PC-3 (cell line): ENCODE results near the gene TIE1. TPM values are rescaled to one million over a fixed set of nuclear protein-coding genes. Genes with fewer than 3 reads are reported as not detected.

Source experiments
- ATAC-seq: fragments of 200-7000 bp; cut with Tn5 transposase; 2 replicates; pipeline ENCODE4 v1.9.1; 2020; ENCODE audit warnings: mild to moderate bottlenecking, moderate library complexity
- BruUV-seq: library from RNA; stranded (reverse); fragments of 400-500 nt; replicated peaks from 2 replicates; lab custom pipeline; 2021; lab: Mats Ljungman, UMichigan
- CTCF ChIA-PET: fragments of 300-600 bp; sonication (Branson Sonifier 250); formaldehyde crosslinking; loops from one replicate; lab custom pipeline; 2022; ENCODE audit warnings: antibody characterized with exemption; lab: Charles Lee
- POLR2A ChIA-PET: fragments of 300-600 bp; sonication (Branson Sonifier 250); formaldehyde crosslinking; loops from one replicate; lab custom pipeline; 2022; ENCODE audit warnings: antibody characterized with exemption; ENCODE audit not compliant: unreplicated experiment; lab: Charles Lee
- DNase-seq: peaks from one replicate; pipeline ENCODE4 v3.0.0-alpha.2; 2015
- H2AFZ ChIP-seq: fragments of 300-600 bp; sonication (generic); 2 replicates; pipeline ENCODE4 v1.6.0; 2016; ENCODE audit warnings: antibody characterized with exemption, low read length
- H3F3A ChIP-seq: fragments of 300-600 bp; sonication (generic); one replicate; pipeline ENCODE4 v1.6.0; 2017; ENCODE audit warnings: antibody characterized with exemption, low read length, control low read depth, mild to moderate bottlenecking; ENCODE audit not compliant: unreplicated experiment
- H3K27ac ChIP-seq: fragments of 300-600 bp; sonication (generic); 2 replicates; pipeline ENCODE4 v1.5.1; 2016; ENCODE audit warnings: mild to moderate bottlenecking, low read length
- H3K27me3 ChIP-seq: fragments of 300-600 bp; sonication (generic); 2 replicates; pipeline ENCODE4 v1.6.1; 2016; ENCODE audit warnings: low read length, mixed read lengths
- H3K36me3 ChIP-seq: fragments of 300-600 bp; sonication (generic); 2 replicates; pipeline ENCODE4 v1.6.1; 2016; ENCODE audit warnings: low read depth, mixed run types, low read length, mixed read lengths
- H3K4me1 ChIP-seq: fragments of 300-600 bp; sonication (generic); 2 replicates; pipeline ENCODE4 v1.5.1; 2016; ENCODE audit warnings: low read length; ENCODE audit not compliant: insufficient read depth
- H3K4me2 ChIP-seq: fragments of 300-600 bp; sonication (generic); 2 replicates; pipeline ENCODE4 v1.6.0; 2016; ENCODE audit warnings: low read length
- H3K4me3 ChIP-seq: fragments of 300-600 bp; sonication (generic); 2 replicates; pipeline ENCODE4 v1.5.1; 2016; ENCODE audit warnings: mild to moderate bottlenecking, low read length, mixed read lengths
- H3K79me2 ChIP-seq: fragments of 300-600 bp; sonication (generic); 2 replicates; pipeline ENCODE4 v1.6.1; 2017; ENCODE audit warnings: low read length, mixed read lengths
- H3K9ac ChIP-seq: fragments of 300-600 bp; sonication (generic); 2 replicates; pipeline ENCODE4 v1.6.0; 2016; ENCODE audit warnings: mild to moderate bottlenecking, low read length
- H3K9me2 ChIP-seq: fragments of 300-600 bp; sonication (generic); replicated peaks from 2 replicates; pipeline ENCODE4 v1.6.1; 2016; ENCODE audit warnings: mixed run types, low read length, mixed read lengths
- H3K9me3 ChIP-seq: fragments of 300-600 bp; sonication (generic); 2 replicates; pipeline ENCODE4 v1.6.1; 2016; ENCODE audit warnings: low read length, mixed read lengths
- H4K20me1 ChIP-seq: fragments of 300-600 bp; sonication (generic); 2 replicates; pipeline ENCODE4 v1.6.1; 2016; ENCODE audit warnings: low read length, mixed read lengths
- EZH2 ChIP-seq: fragments of 300-600 bp; sonication (generic); IDR thresholded peaks from one replicate; pipeline ENCODE4 v1.6.1; 2017; ENCODE audit warnings: antibody characterized with exemption, mild to moderate bottlenecking, low read length; ENCODE audit not compliant: unreplicated experiment
- EZH2phosphoT487 ChIP-seq: fragments of 300-600 bp; sonication (generic); IDR thresholded peaks from 2 replicates; pipeline ENCODE4 v1.6.1; 2018; ENCODE audit warnings: mild to moderate bottlenecking, antibody characterized with exemption, low read length, borderline replicate concordance
- intact Hi-C: fragments of 100-400 bp; cut with micrococcal nuclease; formaldehyde crosslinking; loops from 2 replicates; pipeline ENCODE4 v1.9.0; 2023
- total RNA-seq: library from RNA; depleted of rRNA; stranded (reverse); fragments of >200 nt; gene quantifications from 2 replicates; pipeline ENCODE4 v1.2.3, GENCODE V29; 2014
- TF ChIP-seq, protein P1 (sequence below): fragments of 300-600 bp; sonication (generic); conservative IDR thresholded peaks from 2 replicates; pipeline ENCODE4 v1.5.1; 2017; ENCODE audit warnings: antibody characterized with exemption, low read depth, mild to moderate bottlenecking, low read length

TIE1 gene
- total RNA-seq, 1 experiment from 2014 or later = 1.5 TPM

- no peaks in the 10 kb centered on the region for H3F3A ChIP-seq
- ChIA-PET POLR2A (no interaction called here), CTCF (no interaction called here)
- no peak overlapping the region for H3K9ac ChIP-seq
- no peak overlapping the region for H3K4me3 ChIP-seq
- H3K9me3 ChIP-seq = no peaks in the 10 kb centered on the region
- H3K36me3 ChIP-seq = no peaks in the 10 kb centered on the region
- H3K4me1 ChIP-seq = peaks cover 16% of the 10 kb centered on the region
- H2AFZ ChIP-seq = no peak overlapping the region
- no peak for ATAC-seq
- no peak overlapping the region for H3K4me2 ChIP-seq
- intact Hi-C loops = no loop called here
- H4K20me1 ChIP-seq = no peaks in the 10 kb centered on the region
- TF ChIP-seq, protein P1, sequence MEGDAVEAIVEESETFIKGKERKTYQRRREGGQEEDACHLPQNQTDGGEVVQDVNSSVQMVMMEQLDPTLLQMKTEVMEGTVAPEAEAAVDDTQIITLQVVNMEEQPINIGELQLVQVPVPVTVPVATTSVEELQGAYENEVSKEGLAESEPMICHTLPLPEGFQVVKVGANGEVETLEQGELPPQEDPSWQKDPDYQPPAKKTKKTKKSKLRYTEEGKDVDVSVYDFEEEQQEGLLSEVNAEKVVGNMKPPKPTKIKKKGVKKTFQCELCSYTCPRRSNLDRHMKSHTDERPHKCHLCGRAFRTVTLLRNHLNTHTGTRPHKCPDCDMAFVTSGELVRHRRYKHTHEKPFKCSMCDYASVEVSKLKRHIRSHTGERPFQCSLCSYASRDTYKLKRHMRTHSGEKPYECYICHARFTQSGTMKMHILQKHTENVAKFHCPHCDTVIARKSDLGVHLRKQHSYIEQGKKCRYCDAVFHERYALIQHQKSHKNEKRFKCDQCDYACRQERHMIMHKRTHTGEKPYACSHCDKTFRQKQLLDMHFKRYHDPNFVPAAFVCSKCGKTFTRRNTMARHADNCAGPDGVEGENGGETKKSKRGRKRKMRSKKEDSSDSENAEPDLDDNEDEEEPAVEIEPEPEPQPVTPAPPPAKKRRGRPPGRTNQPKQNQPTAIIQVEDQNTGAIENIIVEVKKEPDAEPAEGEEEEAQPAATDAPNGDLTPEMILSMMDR = no peak
- TF ChIP-seq EZH2phosphoT487 = no peak
- no peak for TF ChIP-seq EZH2
- H3K27me3 ChIP-seq = no peaks in the 10 kb centered on the region
- DNase-seq = no peak
- no peak overlapping the region for H3K27ac ChIP-seq
- H3K79me2 ChIP-seq = no peaks in the 10 kb centered on the region
- no TSS peak for BruUV-seq
- H3K9me2 ChIP-seq = no peaks in the 10 kb centered on the region
These were observed 27.9 kb upstream of the TIE1 start for GRCh38 chr1:43272576-43273571.

DNA sequence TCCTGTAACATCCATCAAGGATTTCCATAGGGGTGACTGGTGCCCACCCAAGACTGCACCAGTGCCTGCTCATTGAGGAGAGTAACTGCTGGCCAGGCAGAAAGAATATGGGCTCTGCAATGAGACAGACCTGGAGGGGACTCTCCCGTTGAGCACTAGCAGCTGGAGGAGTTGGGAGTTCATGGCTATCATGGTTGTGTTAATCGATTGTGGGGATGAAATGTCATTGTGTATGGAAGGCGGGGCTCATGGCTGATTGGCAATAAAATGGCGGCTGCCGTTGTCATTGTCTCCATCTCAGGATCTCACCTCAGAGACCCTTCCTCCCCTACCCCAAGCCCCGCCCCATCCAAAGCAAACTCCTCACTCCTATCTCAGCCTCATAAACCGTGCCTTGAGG is 27.1 kb upstream of the TIE1 start:
- Histone ChIP-seq H3K27ac (no peak overlapping the region), H3K4me3 (no peak overlapping the region), H3K36me3 (no peaks in the 10 kb centered on the region), H3F3A (no peaks in the 10 kb centered on the region), H3K4me1 (peaks cover 16% of the 10 kb centered on the region), H2AFZ (no peak overlapping the region), H3K9me2 (no peaks in the 10 kb centered on the region), H3K9me3 (no peaks in the 10 kb centered on the region), H3K9ac (no peak overlapping the region), H3K79me2 (no peaks in the 10 kb centered on the region), H3K4me2 (no peak overlapping the region), H3K27me3 (no peaks in the 10 kb centered on the region), H4K20me1 (no peaks in the 10 kb centered on the region)
- no peak for TF ChIP-seq EZH2phosphoT487
- TF ChIP-seq, protein P1 = no peak
- TF ChIP-seq EZH2 = no peak
- intact Hi-C loops = no loop called here
- BruUV-seq = no TSS peak
- ATAC-seq (no peak), DNase-seq (no peak)
- ChIA-PET POLR2A (no interaction called here), CTCF (no interaction called here)
